ENCODE measurements around the gene RBP2.

DNA sequence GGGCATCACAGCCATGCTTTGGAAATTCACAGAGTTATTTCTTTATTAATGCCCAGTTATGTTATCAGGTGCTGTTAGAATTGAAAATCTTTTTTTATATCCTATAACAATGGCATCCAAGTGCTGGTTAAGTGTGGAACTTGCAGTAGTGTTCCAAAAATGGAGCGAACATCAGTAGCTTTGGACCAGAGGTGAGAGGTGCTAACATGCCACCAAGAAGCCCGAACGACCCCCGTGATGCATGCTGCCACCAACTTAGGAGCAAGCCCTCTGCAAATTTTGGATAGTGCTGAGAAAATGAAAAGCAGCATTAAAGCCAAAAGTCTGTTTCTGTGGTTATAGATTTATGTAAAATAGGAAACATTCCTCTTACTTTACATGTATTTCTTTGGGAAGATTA is 38.4 kb upstream of the RBP2 start:
- TF ChIP-seq, protein P1, sequence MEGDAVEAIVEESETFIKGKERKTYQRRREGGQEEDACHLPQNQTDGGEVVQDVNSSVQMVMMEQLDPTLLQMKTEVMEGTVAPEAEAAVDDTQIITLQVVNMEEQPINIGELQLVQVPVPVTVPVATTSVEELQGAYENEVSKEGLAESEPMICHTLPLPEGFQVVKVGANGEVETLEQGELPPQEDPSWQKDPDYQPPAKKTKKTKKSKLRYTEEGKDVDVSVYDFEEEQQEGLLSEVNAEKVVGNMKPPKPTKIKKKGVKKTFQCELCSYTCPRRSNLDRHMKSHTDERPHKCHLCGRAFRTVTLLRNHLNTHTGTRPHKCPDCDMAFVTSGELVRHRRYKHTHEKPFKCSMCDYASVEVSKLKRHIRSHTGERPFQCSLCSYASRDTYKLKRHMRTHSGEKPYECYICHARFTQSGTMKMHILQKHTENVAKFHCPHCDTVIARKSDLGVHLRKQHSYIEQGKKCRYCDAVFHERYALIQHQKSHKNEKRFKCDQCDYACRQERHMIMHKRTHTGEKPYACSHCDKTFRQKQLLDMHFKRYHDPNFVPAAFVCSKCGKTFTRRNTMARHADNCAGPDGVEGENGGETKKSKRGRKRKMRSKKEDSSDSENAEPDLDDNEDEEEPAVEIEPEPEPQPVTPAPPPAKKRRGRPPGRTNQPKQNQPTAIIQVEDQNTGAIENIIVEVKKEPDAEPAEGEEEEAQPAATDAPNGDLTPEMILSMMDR (IDR thresholded peaks at IDR 0.05), result no peak
- TF ChIP-seq POLR2AphosphoS5 (IDR thresholded peaks at IDR 0.05) (no peak), EP300 (IDR thresholded peaks at IDR 0.05) (no peak)
